K562 (cell line): Measurements from ENCODE around the gene KLHL34.

Source experiments
- JUN ChIP-seq, 2 experiments: sonication (generic) in 1 of 2; formaldehyde crosslinking in 1 of 2; IDR thresholded peaks; 2 replicates each; pipeline versions ENCODE4 v1.6.1 to v1.8.0; 2012 to 2022; ENCODE audit warnings: borderline replicate concordance in 2 of 2, mild to moderate bottlenecking in 2 of 2, improper control_type of control experiment in 1 of 2, low read depth in 1 of 2, low read length in 1 of 2, missing genetic modification reagents in 1 of 2
- SAP30 ChIP-seq: fragments of 200-600 bp; sonication (generic); IDR thresholded peaks from 2 replicates; pipeline ENCODE4 v1.6.1; 2012; ENCODE audit warnings: borderline replicate concordance, low read depth, mild to moderate bottlenecking, moderate library complexity, low read length, control low read depth, inconsistent platforms; ENCODE audit not compliant: insufficient read depth, poor library complexity, severe bottlenecking
- TEAD4 ChIP-seq, 2 experiments: sonication (generic) in 1 of 2; formaldehyde crosslinking in 1 of 2; IDR thresholded peaks; 2 replicates each; pipeline versions ENCODE4 v1.6.1 to v1.8.0; 2012 to 2022; ENCODE audit warnings: borderline replicate concordance in 1 of 2, inconsistent platforms in 1 of 2, low read length in 1 of 2, mild to moderate bottlenecking in 1 of 2, missing genetic modification reagents in 1 of 2
- TF ChIP-seq, protein P1 (sequence below), 3 experiments: IDR thresholded peaks in 2 of 3; conservative IDR thresholded peaks in 1 of 3; 2 replicates each; pipeline ENCODE4 v1.5.1; 2011 to 2012; ENCODE audit warnings: low read length in 3 of 3, mild to moderate bottlenecking in 3 of 3, control low read depth in 2 of 3, improper control_type of control experiment in 1 of 3, inconsistent platforms in 1 of 3, low read depth in 1 of 3, mixed read lengths in 1 of 3, moderate library complexity in 1 of 3; ENCODE audit not compliant: insufficient read depth in 2 of 3
- TF ChIP-seq, protein P2 (sequence below): fragments of 450-650 bp; IDR thresholded peaks from 2 replicates; pipeline ENCODE4 v1.6.1; 2016; ENCODE audit warnings: missing biosample characterization, missing genetic modification characterization

DNA sequence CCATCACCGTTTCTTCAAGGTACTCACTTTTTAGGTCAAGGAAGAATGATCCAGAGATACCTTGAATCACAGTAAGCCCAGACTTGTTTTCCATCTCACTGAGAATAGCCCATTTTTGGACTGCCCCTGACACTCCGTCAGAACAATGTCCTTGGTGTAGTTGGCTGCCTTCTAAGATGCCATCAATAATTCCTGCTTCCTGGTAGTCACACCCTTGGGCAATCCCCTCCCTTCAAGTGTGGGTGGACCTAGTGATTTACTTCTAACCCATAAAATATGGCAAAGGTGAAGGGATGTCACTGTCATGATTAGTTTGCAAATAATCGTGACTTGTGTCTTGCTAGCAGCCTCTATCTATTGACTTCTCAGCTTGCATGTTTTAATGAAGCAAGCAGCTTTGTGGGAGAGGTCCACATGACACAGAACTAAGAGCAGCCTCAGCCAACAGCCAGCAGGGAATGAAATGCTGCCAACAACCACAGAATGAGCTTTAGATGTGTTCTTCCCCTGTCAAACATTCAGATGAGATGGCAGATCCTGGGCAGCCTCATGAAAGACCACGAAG, 20.0 kb upstream of the KLHL34 start:
- TF ChIP-seq, protein P1, sequence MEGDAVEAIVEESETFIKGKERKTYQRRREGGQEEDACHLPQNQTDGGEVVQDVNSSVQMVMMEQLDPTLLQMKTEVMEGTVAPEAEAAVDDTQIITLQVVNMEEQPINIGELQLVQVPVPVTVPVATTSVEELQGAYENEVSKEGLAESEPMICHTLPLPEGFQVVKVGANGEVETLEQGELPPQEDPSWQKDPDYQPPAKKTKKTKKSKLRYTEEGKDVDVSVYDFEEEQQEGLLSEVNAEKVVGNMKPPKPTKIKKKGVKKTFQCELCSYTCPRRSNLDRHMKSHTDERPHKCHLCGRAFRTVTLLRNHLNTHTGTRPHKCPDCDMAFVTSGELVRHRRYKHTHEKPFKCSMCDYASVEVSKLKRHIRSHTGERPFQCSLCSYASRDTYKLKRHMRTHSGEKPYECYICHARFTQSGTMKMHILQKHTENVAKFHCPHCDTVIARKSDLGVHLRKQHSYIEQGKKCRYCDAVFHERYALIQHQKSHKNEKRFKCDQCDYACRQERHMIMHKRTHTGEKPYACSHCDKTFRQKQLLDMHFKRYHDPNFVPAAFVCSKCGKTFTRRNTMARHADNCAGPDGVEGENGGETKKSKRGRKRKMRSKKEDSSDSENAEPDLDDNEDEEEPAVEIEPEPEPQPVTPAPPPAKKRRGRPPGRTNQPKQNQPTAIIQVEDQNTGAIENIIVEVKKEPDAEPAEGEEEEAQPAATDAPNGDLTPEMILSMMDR (IDR thresholded peaks at IDR 0.05 in 2 of 3, conservative IDR thresholded peaks at IDR 0.05 in 1 of 3; ENCODE audit: insufficient read depth in 2 of 3, low read depth in 1 of 3, low read length in 3 of 3) = no peak
- no peak for TF ChIP-seq TEAD4 (IDR thresholded peaks at IDR 0.05; ENCODE audit: low read length)
- no peak for TF ChIP-seq TEAD4 (CRISPR knock-in tag; IDR thresholded peaks at IDR 0.05; ENCODE audit: borderline replicate concordance)
- TF ChIP-seq, protein P2, sequence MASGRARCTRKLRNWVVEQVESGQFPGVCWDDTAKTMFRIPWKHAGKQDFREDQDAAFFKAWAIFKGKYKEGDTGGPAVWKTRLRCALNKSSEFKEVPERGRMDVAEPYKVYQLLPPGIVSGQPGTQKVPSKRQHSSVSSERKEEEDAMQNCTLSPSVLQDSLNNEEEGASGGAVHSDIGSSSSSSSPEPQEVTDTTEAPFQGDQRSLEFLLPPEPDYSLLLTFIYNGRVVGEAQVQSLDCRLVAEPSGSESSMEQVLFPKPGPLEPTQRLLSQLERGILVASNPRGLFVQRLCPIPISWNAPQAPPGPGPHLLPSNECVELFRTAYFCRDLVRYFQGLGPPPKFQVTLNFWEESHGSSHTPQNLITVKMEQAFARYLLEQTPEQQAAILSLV = no peak
- TF ChIP-seq SAP30 = no peak
- TF ChIP-seq JUN (IDR thresholded peaks at IDR 0.05; ENCODE audit: borderline replicate concordance, low read depth, low read length) = no peak
- TF ChIP-seq JUN (CRISPR knock-in tag; IDR thresholded peaks at IDR 0.05; ENCODE audit: borderline replicate concordance) = no peak
